H1 (cell line): ENCODE data around the gene PABPC1L. TPM values are rescaled to one million over a fixed set of nuclear protein-coding genes. Genes with fewer than 3 reads are reported as not detected.

ENCODE experiments used
- CTCF ChIA-PET: fragments of 300-600 bp; sonication (Branson Sonifier 250); formaldehyde crosslinking; loops from one replicate; lab custom pipeline; 2021; ENCODE audit not compliant: partially characterized antibody; lab: Charles Lee
- POLR2A ChIA-PET: fragments of 300-600 bp; sonication (Branson Sonifier 250); formaldehyde crosslinking; loops from one replicate; lab custom pipeline; 2021; ENCODE audit warnings: inconsistent platforms; ENCODE audit not compliant: partially characterized antibody; lab: Charles Lee
- DNase-seq, 2 experiments: peaks; one replicate each; pipeline versions ENCODE4 v3.0.0 to v3.0.0-alpha.2; 2010 to 2022; ENCODE audit warnings: low spot score in 2 of 2, low read depth in 1 of 2, mixed read lengths in 1 of 2
- FAIRE-seq: peaks from 2 replicates; lab custom pipeline; 2011; peaks lifted over from hg19 to GRCh38; lab: Jason Lieb, UNC
- H2AFZ ChIP-seq: 2 replicates; pipeline ENCODE4 v1.8.1; 2012; ENCODE audit warnings: low read length, inconsistent platforms
- H2AK5ac ChIP-seq: 2 replicates; pipeline ENCODE4 v1.6.1; 2013; ENCODE audit warnings: low read depth, low read length
- H2BK120ac ChIP-seq: replicated peaks from 2 replicates; pipeline ENCODE3; 2013; ENCODE audit warnings: low read depth, low read length, inconsistent platforms
- H2BK12ac ChIP-seq: 2 replicates; pipeline ENCODE4 v1.6.1; 2013; ENCODE audit warnings: low read depth, low read length
- H2BK15ac ChIP-seq: 2 replicates; pipeline ENCODE4 v1.6.1; 2013; ENCODE audit warnings: low read length
- H2BK20ac ChIP-seq: 2 replicates; pipeline ENCODE4 v1.6.1; 2013; ENCODE audit warnings: low read length
- H2BK5ac ChIP-seq: 2 replicates; pipeline ENCODE4 v1.6.1; 2013; ENCODE audit warnings: low read depth, low read length
- H3K14ac ChIP-seq: 2 replicates; pipeline ENCODE4 v1.6.1; 2013; ENCODE audit warnings: inconsistent platforms; ENCODE audit not compliant: insufficient read length
- H3K18ac ChIP-seq: 2 replicates; pipeline ENCODE4 v1.6.1; 2013; ENCODE audit warnings: low read length; ENCODE audit errors: extremely low read depth
- H3K23ac ChIP-seq: 2 replicates; pipeline ENCODE4 v1.6.1; 2013; ENCODE audit warnings: inconsistent platforms; ENCODE audit not compliant: insufficient read length
- H3K23me2 ChIP-seq: 2 replicates; pipeline ENCODE4 v1.6.1; 2013; ENCODE audit warnings: low read depth, low read length
- H3K27ac ChIP-seq: 2 replicates; pipeline ENCODE4 v1.6.1; 2011; ENCODE audit warnings: low read depth, low read length, inconsistent platforms
- H3K27me3 ChIP-seq, 4 experiments: replicated peaks in 1 of 4; 1 replicate in 1 of 4; 2 replicates in 3 of 4; pipeline versions ENCODE4 v1.6.1 to v1.8.1; 2011 to 2013; ENCODE audit warnings: low read length in 3 of 4, mild to moderate bottlenecking in 3 of 4, inconsistent platforms in 2 of 4, mixed read lengths in 2 of 4, moderate library complexity in 1 of 4; ENCODE audit not compliant: control insufficient read depth in 3 of 4, insufficient read depth in 3 of 4; ENCODE audit errors: extremely low read depth in 1 of 4
- H3K36me3 ChIP-seq, 4 experiments: 2 replicates each; pipeline versions ENCODE4 v1.6.1 to v1.8.1; 2011 to 2013; ENCODE audit warnings: mild to moderate bottlenecking in 4 of 4, low read length in 3 of 4, moderate library complexity in 2 of 4, control low read depth in 1 of 4, inconsistent platforms in 1 of 4; ENCODE audit not compliant: insufficient read depth in 4 of 4, control insufficient read depth in 2 of 4
- H3K4ac ChIP-seq: replicated peaks from 2 replicates; pipeline ENCODE3; 2013; ENCODE audit warnings: low read length, low read depth, mixed read lengths, inconsistent platforms; ENCODE audit not compliant: insufficient read length
- H3K4me1 ChIP-seq, 4 experiments: replicated peaks in 1 of 4; 1 replicate in 1 of 4; 2 replicates in 3 of 4; pipeline versions ENCODE4 v1.6.1 to v1.8.1; 2011 to 2013; ENCODE audit warnings: low read length in 3 of 4, inconsistent platforms in 2 of 4, mixed read lengths in 1 of 4; ENCODE audit not compliant: insufficient read depth in 4 of 4, control insufficient read depth in 3 of 4
- H3K4me2 ChIP-seq, 2 experiments: 2 replicates each; pipeline versions ENCODE4 v1.6.1 to v1.8.1; 2011 to 2013; ENCODE audit warnings: low read depth in 2 of 2, low read length in 2 of 2, control low read depth in 1 of 2, inconsistent platforms in 1 of 2, mild to moderate bottlenecking in 1 of 2; ENCODE audit not compliant: insufficient read depth in 1 of 2
- H3K4me3 ChIP-seq, 4 experiments: fragments of 200-600, 300-600 bp in 1 of 4; sonication (generic), shearing (Covaris generic), sonication (Bioruptor Twin) in 1 of 4; 2 replicates each; pipeline versions ENCODE4 v1.5.1 to v1.8.1; 2011 to 2016; ENCODE audit warnings: low read length in 4 of 4, low read depth in 3 of 4, control low read depth in 2 of 4, inconsistent platforms in 2 of 4, mild to moderate bottlenecking in 2 of 4, mixed read lengths in 1 of 4, moderate library complexity in 1 of 4; ENCODE audit not compliant: insufficient read depth in 2 of 4; ENCODE audit errors: extremely low read depth in 1 of 4
- H3K56ac ChIP-seq: replicated peaks from 2 replicates; pipeline ENCODE3; 2013; ENCODE audit warnings: low read depth, mild to moderate bottlenecking, mixed read lengths, low read length, inconsistent platforms; ENCODE audit not compliant: insufficient read length
- H3K79me1 ChIP-seq: 2 replicates; pipeline ENCODE4 v1.6.1; 2013; ENCODE audit warnings: low read depth, low read length, control low read depth
- H3K79me2 ChIP-seq, 2 experiments: 2 replicates each; pipeline versions ENCODE4 v1.6.1 to v1.8.1; 2012 to 2013; ENCODE audit warnings: low read length in 2 of 2, mild to moderate bottlenecking in 2 of 2, inconsistent platforms in 1 of 2; ENCODE audit not compliant: insufficient read depth in 2 of 2, control insufficient read depth in 1 of 2
- H3K9ac ChIP-seq, 4 experiments: replicated peaks in 1 of 4; 1 replicate in 1 of 4; 2 replicates in 3 of 4; pipeline versions ENCODE4 v1.6.1 to v1.8.1; 2011 to 2013; ENCODE audit warnings: low read depth in 3 of 4, low read length in 3 of 4, control low read depth in 2 of 4, mild to moderate bottlenecking in 2 of 4, moderate library complexity in 2 of 4, inconsistent platforms in 1 of 4; ENCODE audit errors: extremely low read depth in 1 of 4
- H3K9me3 ChIP-seq, 2 experiments: 2 replicates each; pipeline versions ENCODE4 v1.6.1 to v1.8.1; 2012 to 2013; ENCODE audit warnings: mild to moderate bottlenecking in 2 of 2, moderate library complexity in 2 of 2, control low read depth in 1 of 2, inconsistent platforms in 1 of 2, low read depth in 1 of 2, low read length in 1 of 2, mixed read lengths in 1 of 2; ENCODE audit not compliant: insufficient read depth in 2 of 2
- H4K20me1 ChIP-seq, 2 experiments: replicated peaks in 1 of 2; 2 replicates each; pipeline versions ENCODE3 to v1.8.1; 2011 to 2013; ENCODE audit warnings: inconsistent platforms in 2 of 2, low read length in 2 of 2, mild to moderate bottlenecking in 1 of 2; ENCODE audit not compliant: insufficient read depth in 2 of 2, control insufficient read depth in 1 of 2
- H4K5ac ChIP-seq: 2 replicates; pipeline ENCODE4 v1.6.1; 2013; ENCODE audit warnings: low read length, low read depth, mixed read lengths, inconsistent platforms; ENCODE audit not compliant: insufficient read length
- H4K8ac ChIP-seq: 2 replicates; pipeline ENCODE4 v1.8.0; 2013; ENCODE audit warnings: mild to moderate bottlenecking, moderate library complexity, low read length, inconsistent platforms; ENCODE audit not compliant: insufficient read depth; ENCODE audit errors: extremely low read depth
- H4K91ac ChIP-seq: replicated peaks from 2 replicates; pipeline ENCODE3; 2013; ENCODE audit warnings: low read length, mixed read lengths, inconsistent platforms; ENCODE audit not compliant: insufficient read length
- BCL11A ChIP-seq, 2 experiments: IDR thresholded peaks; one replicate each; pipeline ENCODE4 v1.6.1; 2011; ENCODE audit warnings: low read depth in 2 of 2, low read length in 2 of 2, mild to moderate bottlenecking in 2 of 2
- BRCA1 ChIP-seq: IDR thresholded peaks from 2 replicates; pipeline ENCODE4 v1.6.1; 2012; ENCODE audit warnings: low read depth, low read length, improper control_type of control experiment
- CREB1 ChIP-seq: IDR thresholded peaks from 2 replicates; pipeline ENCODE4 v1.6.1; 2012; ENCODE audit warnings: inconsistent platforms
- EZH2 ChIP-seq: fragments of 200-600 bp; sonication (generic); IDR thresholded peaks from 2 replicates; pipeline ENCODE4 v1.7.1; 2012; ENCODE audit warnings: low read depth, mild to moderate bottlenecking, moderate library complexity, low read length, inconsistent platforms; ENCODE audit not compliant: severe bottlenecking
- HDAC6 ChIP-seq: IDR thresholded peaks from one replicate; pipeline ENCODE4 v1.7.1; 2012; ENCODE audit warnings: low read depth, mild to moderate bottlenecking, inconsistent platforms, low read length, moderate library complexity
- POU5F1 ChIP-seq: IDR thresholded peaks from 2 replicates; pipeline ENCODE4 v1.6.1; 2011; ENCODE audit warnings: low read depth, mild to moderate bottlenecking, low read length, moderate library complexity
- RFX5 ChIP-seq: IDR thresholded peaks from 2 replicates; pipeline ENCODE4 v1.6.1; 2011; ENCODE audit warnings: low read depth, low read length, improper control_type of control experiment, borderline replicate concordance
- RXRA ChIP-seq: IDR thresholded peaks from 2 replicates; pipeline ENCODE4 v1.6.1; 2011; ENCODE audit warnings: low read depth, mild to moderate bottlenecking, low read length, moderate library complexity; ENCODE audit not compliant: insufficient read depth
- SIRT6 ChIP-seq: IDR thresholded peaks from one replicate; pipeline ENCODE4 v1.7.1; 2012; ENCODE audit warnings: low read length, inconsistent platforms
- SUZ12 ChIP-seq: fragments of 200-600 bp; sonication (generic); IDR thresholded peaks from 2 replicates; pipeline ENCODE4 v1.6.1; 2012; ENCODE audit warnings: mild to moderate bottlenecking, inconsistent platforms, low read length, moderate library complexity, mixed read lengths
- TBP ChIP-seq: IDR thresholded peaks from 2 replicates; pipeline ENCODE4 v1.6.1; 2011; ENCODE audit warnings: low read depth, low read length, improper control_type of control experiment
- YY1 ChIP-seq: IDR thresholded peaks from 2 replicates; pipeline ENCODE4 v1.6.1; 2011; ENCODE audit warnings: low read depth, mild to moderate bottlenecking, low read length
- WGBS, 2 experiments: shearing (Covaris generic) in 1 of 2; methylation state at CpG; one replicate each; pipeline versions ENCODE4 v1.1.6 to v1.1.7; 2013 to 2015; ENCODE audit warnings: low lambda C conversion rate in 2 of 2, mixed read lengths in 2 of 2, inconsistent platforms in 1 of 2, low coverage in 1 of 2, missing lambda C conversion rate in 1 of 2; ENCODE audit not compliant: insufficient replicate concordance in 2 of 2, insufficient coverage in 1 of 2, insufficient read length in 1 of 2; ENCODE audit errors: extremely low coverage in 1 of 2, missing lambda C conversion rate in 1 of 2; 5-methylcytosine and 5-hydroxymethylcytosine counted together
- polyA plus RNA-seq, 7 experiments: library from polyadenylated mRNA; depleted of rRNA in 3 of 7; stranded (reverse) in 5 of 7; unstranded in 2 of 7; fragments of >200 nt in 5 of 7; fragments of 200-250 nt in 2 of 7; gene quantifications; 1 replicate in 5 of 7; 2 replicates in 1 of 7; 4 replicates in 1 of 7; pipeline versions ENCODE4 v1.2.1 to v1.2.3, GENCODE V29; 2011 to 2013; ENCODE audit warnings: missing spikeins in 2 of 7, mixed read lengths in 2 of 7
- total RNA-seq: library from RNA; stranded (reverse); fragmentation: NEBNext Ultra II Directional; extraction: Animal tissue kit (Norgen Biotek cat#: 25700); gene quantifications from 2 replicates; pipeline ENCODE4 v1.2.1, GENCODE V29; 2021
- TF ChIP-seq, protein P1 (sequence below): IDR thresholded peaks from 2 replicates; pipeline ENCODE4 v1.6.1; 2012; ENCODE audit warnings: inconsistent platforms
- TF ChIP-seq, protein P2 (sequence below): IDR thresholded peaks from 2 replicates; pipeline ENCODE4 v1.6.1; 2012; ENCODE audit warnings: inconsistent platforms

PABPC1L gene
- total and polyA plus RNA-seq, 2 of the 8 experiments (the other 6 are each of a cell fraction or from before 2014, with no cell fraction given), result 61.1 to 108 TPM

DNA sequence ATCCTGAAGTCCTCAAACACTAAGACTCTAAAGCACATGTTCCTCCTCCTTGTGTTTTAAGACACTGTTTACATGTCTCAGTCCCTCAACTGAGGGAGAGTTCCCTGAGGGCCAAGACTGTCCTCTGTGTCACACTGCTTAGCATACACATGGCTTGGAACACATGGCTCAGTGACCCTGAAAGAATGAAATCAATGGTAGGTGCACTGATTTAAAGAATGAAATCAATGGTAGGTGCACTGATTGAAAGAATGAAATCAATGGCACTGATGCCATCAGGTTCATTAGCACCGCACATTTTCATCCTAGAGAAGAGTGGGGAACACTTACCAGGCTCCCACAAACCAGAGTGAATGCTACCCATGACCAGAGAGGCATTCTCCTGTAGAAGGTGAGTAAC lies 40.5 kb downstream of the PABPC1L start:
- Histone ChIP-seq H2BK15ac (no peak overlapping the region), H3K79me1 (peaks cover 2% of the 10 kb centered on the region; the same call in 1 of the 2 replicates), H2AFZ (no peak overlapping the region), H2BK120ac (no peak overlapping the region), H3K23me2 (no peaks in the 10 kb centered on the region), H3K4me1 (no peaks in the 10 kb centered on the region), H3K23ac (no peak overlapping the region), H2BK12ac (no peak overlapping the region), H3K4me2 (no peak overlapping the region), H2AK5ac (no peak overlapping the region), H3K4ac (no peak overlapping the region), H3K14ac (no peak overlapping the region), H3K79me2 (no peaks in the 10 kb centered on the region), H4K20me1 (peaks cover under 1 to 5% of the 10 kb centered on the region in 2 experiments), H2BK20ac (no peak overlapping the region), H3K27me3 (no peaks in the 10 kb centered on the region), H4K5ac (no peak overlapping the region), H3K4me3 (no peak overlapping the region), H3K36me3 (peaks cover 16 to 69% (median 53%) of the 10 kb centered on the region in 4 experiments), H3K9me3 (no peaks in the 10 kb centered on the region), H3K9ac (no peak overlapping the region), H4K8ac (no peak overlapping the region), H4K91ac (no peak overlapping the region), H2BK5ac (no peak overlapping the region), H3K56ac (no peak overlapping the region), H3K27ac (no peak overlapping the region), H3K18ac (no peak overlapping the region)
- CTCF ChIA-PET, result interaction anchor here (0.9 to 3.1 kb wide), 3 partner anchors 8 to 150 kb away, joined by 3 to 25 read pairs (median 3); partner anchors contain the start of gene TOMM34
- DNase-seq (no peak), FAIRE-seq (no peak)
- POLR2A ChIA-PET, result interaction anchor here (1.6 to 2.3 kb wide), 2 partner anchors 10 to 41 kb away, joined by 6 to 7 read pairs; partner anchors contain the start of gene PABPC1L
- 100% methylated on average over 1 of the region's 1 CpG; no CpG with 5 or more reads in 1 of the 2 experiments for WGBS, 2 experiments
- no peak for TF ChIP-seq TBP
- no peak for TF ChIP-seq SIRT6
- no peak for TF ChIP-seq POU5F1
- no peak for TF ChIP-seq CREB1
- TF ChIP-seq BCL11A (IDR thresholded peaks at IDR 0.05; ENCODE audit: low read depth in 2 of 2, low read length in 2 of 2), result no peak
- no peak for TF ChIP-seq YY1
- no peak for TF ChIP-seq HDAC6
- TF ChIP-seq EZH2, result no peak
- TF ChIP-seq BRCA1, result no peak
- no peak for TF ChIP-seq SUZ12
- TF ChIP-seq, protein P1, sequence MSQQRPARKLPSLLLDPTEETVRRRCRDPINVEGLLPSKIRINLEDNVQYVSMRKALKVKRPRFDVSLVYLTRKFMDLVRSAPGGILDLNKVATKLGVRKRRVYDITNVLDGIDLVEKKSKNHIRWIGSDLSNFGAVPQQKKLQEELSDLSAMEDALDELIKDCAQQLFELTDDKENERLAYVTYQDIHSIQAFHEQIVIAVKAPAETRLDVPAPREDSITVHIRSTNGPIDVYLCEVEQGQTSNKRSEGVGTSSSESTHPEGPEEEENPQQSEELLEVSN, result no peak
- no peak for TF ChIP-seq RXRA
- TF ChIP-seq, protein P2, sequence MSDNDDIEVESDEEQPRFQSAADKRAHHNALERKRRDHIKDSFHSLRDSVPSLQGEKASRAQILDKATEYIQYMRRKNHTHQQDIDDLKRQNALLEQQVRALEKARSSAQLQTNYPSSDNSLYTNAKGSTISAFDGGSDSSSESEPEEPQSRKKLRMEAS, result no peak
- TF ChIP-seq RFX5, result no peak
